ENCODE data around the gene CCDC146. TPM values are rescaled to one million over a fixed set of nuclear protein-coding genes. Genes with fewer than 3 reads are reported as not detected.

CCDC146 gene
- polyA plus RNA-seq, 1 of the 3 experiments (the other 2 are of a cell fraction) = 2.7 TPM

- TF ChIP-seq TEAD4 (IDR thresholded peaks at IDR 0.05; ENCODE audit: borderline replicate concordance, insufficient read depth) = no peak
- no peak for TF ChIP-seq RXRA (IDR thresholded peaks at IDR 0.05; ENCODE audit: borderline replicate concordance, low read depth)
- no peak for TF ChIP-seq RCOR1 (IDR thresholded peaks at IDR 0.05; ENCODE audit: low read length)
- TF ChIP-seq GABPA (IDR thresholded peaks at IDR 0.05; ENCODE audit: low read depth) = no peak
- TF ChIP-seq, protein P1, sequence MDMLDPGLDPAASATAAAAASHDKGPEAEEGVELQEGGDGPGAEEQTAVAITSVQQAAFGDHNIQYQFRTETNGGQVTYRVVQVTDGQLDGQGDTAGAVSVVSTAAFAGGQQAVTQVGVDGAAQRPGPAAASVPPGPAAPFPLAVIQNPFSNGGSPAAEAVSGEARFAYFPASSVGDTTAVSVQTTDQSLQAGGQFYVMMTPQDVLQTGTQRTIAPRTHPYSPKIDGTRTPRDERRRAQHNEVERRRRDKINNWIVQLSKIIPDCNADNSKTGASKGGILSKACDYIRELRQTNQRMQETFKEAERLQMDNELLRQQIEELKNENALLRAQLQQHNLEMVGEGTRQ (IDR thresholded peaks at IDR 0.05; ENCODE audit: borderline replicate concordance, low read depth, low read length) = no peak
- no peak for TF ChIP-seq JUND (IDR thresholded peaks at IDR 0.05)
- TF ChIP-seq EZH2phosphoT487 (IDR thresholded peaks at IDR 0.05; ENCODE audit: borderline replicate concordance, low read depth) = no peak
- TF ChIP-seq POLR2AphosphoS5 (IDR thresholded peaks at IDR 0.05; ENCODE audit: low read depth, low read length) = no peak
- no peak for TF ChIP-seq SMC3 (IDR thresholded peaks at IDR 0.05; ENCODE audit: low read depth, low read length)
- no peak for TF ChIP-seq NFIC (IDR thresholded peaks at IDR 0.05; ENCODE audit: borderline replicate concordance)
- TF ChIP-seq PBX3 (IDR thresholded peaks at IDR 0.05) = no peak
- TF ChIP-seq, protein P2, sequence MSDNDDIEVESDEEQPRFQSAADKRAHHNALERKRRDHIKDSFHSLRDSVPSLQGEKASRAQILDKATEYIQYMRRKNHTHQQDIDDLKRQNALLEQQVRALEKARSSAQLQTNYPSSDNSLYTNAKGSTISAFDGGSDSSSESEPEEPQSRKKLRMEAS (IDR thresholded peaks at IDR 0.05; ENCODE audit: low read depth) = no peak
- no peak for TF ChIP-seq RFX5 (IDR thresholded peaks at IDR 0.05; ENCODE audit: low read length)
- no peak for TF ChIP-seq FOSL2 (IDR thresholded peaks at IDR 0.05; ENCODE audit: borderline replicate concordance, low read depth)
- TF ChIP-seq FOXJ3 (CRISPR knock-in tag; IDR thresholded peaks at IDR 0.05) = no peak
- no peak for TF ChIP-seq REST (IDR thresholded peaks at IDR 0.05; ENCODE audit: low read depth, low read length)
- no peak for TF ChIP-seq EP300 (IDR thresholded peaks at IDR 0.05; ENCODE audit: borderline replicate concordance in 1 of 2, low read depth in 1 of 2, low read length in 1 of 2)
- TF ChIP-seq NRF1 (IDR thresholded peaks at IDR 0.05; ENCODE audit: low read depth, low read length) = no peak
- TF ChIP-seq, protein P3, sequence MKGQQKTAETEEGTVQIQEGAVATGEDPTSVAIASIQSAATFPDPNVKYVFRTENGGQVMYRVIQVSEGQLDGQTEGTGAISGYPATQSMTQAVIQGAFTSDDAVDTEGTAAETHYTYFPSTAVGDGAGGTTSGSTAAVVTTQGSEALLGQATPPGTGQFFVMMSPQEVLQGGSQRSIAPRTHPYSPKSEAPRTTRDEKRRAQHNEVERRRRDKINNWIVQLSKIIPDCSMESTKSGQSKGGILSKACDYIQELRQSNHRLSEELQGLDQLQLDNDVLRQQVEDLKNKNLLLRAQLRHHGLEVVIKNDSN (IDR thresholded peaks at IDR 0.05; ENCODE audit: borderline replicate concordance, low read depth) = no peak
- Histone ChIP-seq H3K4me1 (ENCODE audit: control insufficient read depth in 1 of 2, insufficient read depth in 2 of 2, low read depth in 1 of 2, low read length in 1 of 2) (peaks cover 0 to 5% of the 10 kb centered on the region in 2 experiments; a peak in 1 of 4 replicates), H3F3A (replicated peaks; ENCODE audit: insufficient read depth) (no peaks in the 10 kb centered on the region), H3K27me3 (ENCODE audit: insufficient read depth) (no peaks in the 10 kb centered on the region), H3K4me2 (no peak overlapping the region), H4K20me1 (ENCODE audit: insufficient read depth) (no peaks in the 10 kb centered on the region), H3K9ac (no peak overlapping the region), H3K9me3 (no peaks in the 10 kb centered on the region), H3K9me2 (no peaks in the 10 kb centered on the region), H3K79me2 (ENCODE audit: insufficient read depth) (no peaks in the 10 kb centered on the region), H3K4me3 (ENCODE audit: low read depth in 2 of 2, low read length in 1 of 2) (no peak overlapping the region), H3K36me3 (replicated peaks in 1 of 2; ENCODE audit: control insufficient read depth in 1 of 2, insufficient read depth in 2 of 2, low read length in 1 of 2) (peaks cover 0 to 21% of the 10 kb centered on the region in 2 experiments), H2AFZ (ENCODE audit: low read depth) (no peak overlapping the region), H3K27ac (ENCODE audit: low read depth in 2 of 2, low read length in 1 of 2) (no peak overlapping the region)
- ChIA-PET CTCF (interaction anchor here (0.6 to 2.4 kb wide), 4 partner anchors 12 to 102 kb away, joined by 3 to 12 read pairs (median 4); no protein-coding TSS in a partner anchor), POLR2A (interaction anchor here (0.6 kb wide), 1 partner anchor 11 kb away, joined by 3 read pairs; no protein-coding TSS in a partner anchor)
- no peak for DNase-seq
- WGBS (ENCODE audit: low lambda C conversion rate) = 35% methylated on average over 2 of the region's 2 CpGs
Measured at GRCh38 chr7:77316219-77316978, 194.0 kb downstream of the CCDC146 start.
